ELR (cell line): ENCODE results near the gene CREB5.

Experiments used
- DNase-seq: peaks from one replicate; pipeline ENCODE4 v3.0.0-alpha.2; 2015; ENCODE audit warnings: low read depth

The CREB5 gene

GRCh38 chr7:28711114-28711513 is 298.8 kb downstream of the CREB5 start:
- no peak for DNase-seq

DNA sequence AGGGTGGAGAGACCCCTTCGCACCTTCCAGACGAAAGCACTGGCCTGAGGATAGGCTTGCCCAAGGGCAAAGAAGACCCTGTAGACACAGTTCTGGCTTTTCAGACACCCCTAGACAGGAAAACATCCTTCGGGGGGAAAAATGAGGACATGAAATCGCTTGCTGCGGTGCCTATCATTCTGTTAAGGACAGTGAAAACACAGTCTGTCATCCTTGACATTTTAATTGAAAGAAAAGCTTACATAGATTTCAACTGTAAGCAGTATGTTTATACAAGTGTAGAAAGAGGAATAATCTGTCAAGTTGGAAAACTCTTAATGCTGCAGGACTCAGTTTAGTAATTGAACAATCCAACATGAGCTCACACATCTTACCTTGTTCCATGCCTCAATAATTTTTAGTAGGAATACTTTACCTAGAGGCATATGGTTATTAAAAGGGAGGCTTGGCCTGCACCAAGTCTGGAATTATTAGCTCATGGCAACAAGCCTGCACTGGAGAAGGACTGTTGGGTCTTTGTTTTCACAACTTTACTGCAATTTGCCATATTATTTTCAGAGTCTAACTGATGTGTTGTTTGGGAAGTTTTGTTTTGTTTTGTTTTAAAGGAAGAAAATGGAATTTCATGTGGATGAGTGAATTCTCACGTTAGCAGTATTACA is 302.3 kb downstream of the CREB5 start:
- no peak for DNase-seq

- DNase-seq: no peak
Observed at GRCh38 chr7:28717445-28718054, 305.2 kb downstream of the CREB5 start.

DNA sequence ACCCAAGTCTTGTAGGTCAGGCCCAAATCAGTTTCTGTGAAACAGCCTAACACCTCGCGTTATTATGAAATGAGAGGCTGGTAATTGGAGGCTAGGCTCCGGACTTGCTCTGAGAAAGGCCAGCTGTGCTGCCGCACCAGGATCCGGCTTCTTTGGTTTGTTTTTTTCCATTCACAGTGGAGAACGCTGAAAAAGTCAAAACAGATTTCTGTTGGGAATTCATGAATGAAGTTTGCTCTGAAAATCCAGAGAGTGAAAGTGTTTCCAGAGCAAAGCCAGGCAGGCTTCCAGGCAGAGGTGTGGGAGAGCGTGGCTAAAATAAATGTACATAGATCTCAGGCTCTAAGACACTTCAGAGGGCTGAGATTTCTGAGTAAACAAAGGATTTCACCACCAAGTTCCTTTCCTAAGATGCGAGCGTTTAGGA is 305.8 kb downstream of the CREB5 start:
- no peak for DNase-seq

- DNase-seq: no peak
Observed at GRCh38 chr7:28718545-28718944, 306.2 kb downstream of the CREB5 start.

DNA sequence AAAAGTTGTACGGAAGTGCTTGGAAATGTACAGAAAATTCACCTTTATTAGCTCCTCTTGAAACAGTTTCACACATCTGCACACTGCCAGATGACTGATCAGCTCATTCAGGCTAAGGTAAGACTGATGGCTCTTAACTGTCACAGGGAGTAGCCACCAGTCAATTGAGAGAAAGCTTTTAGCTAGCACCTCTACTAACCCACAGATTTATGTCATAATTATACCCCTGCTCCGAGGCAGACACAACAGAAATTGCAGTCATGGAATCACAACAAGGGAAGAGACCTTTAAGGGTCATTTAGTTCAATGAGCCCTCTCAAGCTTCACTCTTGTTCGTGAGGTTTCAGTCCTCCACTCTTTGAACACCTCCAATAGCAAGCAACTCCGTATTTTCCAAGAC is 310.4 kb downstream of the CREB5 start:
- no peak for DNase-seq

DNA sequence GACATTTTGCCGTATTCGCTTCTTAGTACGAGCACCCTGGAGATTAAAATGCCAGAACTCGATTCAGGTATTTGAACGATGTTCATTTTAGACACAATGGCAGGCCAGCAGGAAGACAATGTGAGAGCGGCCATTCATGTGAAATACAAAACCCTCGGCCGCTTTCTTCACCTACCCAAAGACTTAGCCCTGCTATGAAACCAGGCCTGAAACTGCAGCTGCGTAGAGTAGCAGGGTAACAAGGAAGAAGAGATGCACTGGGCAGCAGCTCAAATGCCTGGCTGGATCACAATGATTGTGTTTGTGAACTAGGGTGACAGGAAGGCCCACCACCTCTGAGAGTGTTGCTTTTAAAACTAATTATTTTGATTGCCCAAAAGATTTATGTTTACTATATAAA is 311.0 kb downstream of the CREB5 start:
- DNase-seq: no peak

DNA sequence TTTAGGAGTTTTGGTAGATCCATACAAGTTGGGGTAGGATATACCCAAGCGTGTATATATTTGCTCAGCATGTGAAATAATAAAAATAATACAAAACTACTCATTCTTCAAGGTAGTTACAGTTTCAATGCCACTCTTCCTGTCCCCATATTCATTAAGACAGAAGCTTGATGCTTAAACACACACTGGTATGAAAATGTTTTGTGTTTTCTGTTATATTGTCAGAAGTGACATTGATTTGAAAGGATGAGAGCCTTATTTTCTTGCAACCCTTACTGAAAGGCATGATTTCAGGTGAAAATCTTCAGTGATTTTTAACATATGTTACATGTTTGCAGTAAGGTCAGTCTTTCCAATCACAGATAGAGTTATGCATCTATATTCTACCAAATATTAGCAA is 312.2 kb downstream of the CREB5 start:
- no peak for DNase-seq

DNA sequence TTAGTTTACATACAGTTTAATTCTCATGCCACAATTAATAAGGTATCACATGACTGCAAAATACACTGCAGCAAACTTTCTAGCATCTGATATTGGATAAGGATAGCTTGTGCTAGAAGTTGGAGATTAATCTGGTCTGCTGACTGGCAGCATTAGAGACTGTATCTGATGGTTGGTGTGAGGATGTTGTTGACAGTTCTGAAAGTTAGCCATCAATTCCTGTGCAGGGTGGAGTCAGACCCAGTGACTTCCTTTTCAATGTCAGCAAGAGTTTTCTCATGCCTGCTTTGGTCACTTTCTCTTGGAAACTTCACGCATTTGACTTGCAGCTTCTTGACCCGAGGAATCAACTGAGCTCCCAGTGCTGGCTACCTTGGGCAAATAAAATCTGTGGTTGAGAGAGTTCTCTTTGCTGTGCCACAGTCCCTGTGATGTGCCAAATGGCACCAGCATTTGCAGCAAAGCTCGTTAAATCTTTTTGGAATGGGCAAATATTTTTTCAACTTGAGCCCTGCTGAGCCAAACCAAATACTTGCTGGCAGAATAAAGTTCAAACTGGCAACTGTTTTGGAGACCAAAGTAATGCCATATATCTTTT is 312.8 kb downstream of the CREB5 start:
- no peak for DNase-seq

GRCh38 chr7:28725911-28726310 is 313.6 kb downstream of the CREB5 start:
- DNase-seq: no peak

- no peak for DNase-seq
Observed at GRCh38 chr7:28726555-28726954, 314.2 kb downstream of the CREB5 start.

DNA sequence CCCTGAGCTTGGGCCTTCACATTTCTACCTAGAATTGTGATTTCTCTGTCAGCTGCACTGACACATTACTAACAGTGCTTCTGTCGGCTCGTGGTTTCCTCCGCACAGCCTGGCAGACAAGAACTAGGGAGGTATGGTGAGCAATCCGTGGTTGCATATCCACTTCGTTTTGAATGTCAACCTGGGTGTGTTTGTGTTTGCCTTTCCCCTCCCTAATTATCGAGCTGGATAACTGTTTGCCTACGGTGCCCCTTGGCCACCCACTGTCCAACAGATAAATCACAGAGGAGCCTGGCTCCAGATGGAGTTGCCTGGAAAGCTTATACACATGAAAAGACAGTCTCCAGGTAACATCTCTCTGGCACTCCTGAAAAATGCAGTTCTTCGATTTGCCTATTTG is 317.0 kb downstream of the CREB5 start:
- DNase-seq: no peak

- DNase-seq: no peak
Observed at GRCh38 chr7:28729727-28730126, 317.4 kb downstream of the CREB5 start.

- peak; percentile 36 for DNase-seq
Observed at GRCh38 chr7:28731092-28731658, 318.9 kb downstream of the CREB5 start.

GRCh38 chr7:28732071-28732869 is 320.0 kb downstream of the CREB5 start:
- DNase-seq: peak; percentile 31

GRCh38 chr7:28733035-28733434 is 320.7 kb downstream of the CREB5 start:
- no peak for DNase-seq

DNA sequence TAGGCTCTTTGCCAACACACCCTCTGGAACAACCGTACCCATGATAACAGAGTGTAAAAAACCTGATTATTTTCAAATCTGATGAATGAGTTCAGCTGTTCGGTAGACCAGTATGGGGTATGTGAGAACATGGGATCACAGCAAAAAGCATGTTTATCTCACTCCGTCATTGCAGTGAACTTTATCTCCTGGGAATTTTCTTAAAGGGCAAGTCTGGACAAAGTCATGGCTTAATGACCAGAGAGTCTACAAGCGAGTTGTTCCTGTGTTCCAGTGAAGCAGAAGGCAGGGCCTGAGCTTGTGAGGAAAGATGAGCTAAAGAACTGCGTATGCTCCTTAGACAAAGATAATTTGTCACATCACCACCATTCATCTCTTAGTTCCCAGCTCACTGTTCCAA is 326.1 kb downstream of the CREB5 start:
- no peak for DNase-seq

DNA sequence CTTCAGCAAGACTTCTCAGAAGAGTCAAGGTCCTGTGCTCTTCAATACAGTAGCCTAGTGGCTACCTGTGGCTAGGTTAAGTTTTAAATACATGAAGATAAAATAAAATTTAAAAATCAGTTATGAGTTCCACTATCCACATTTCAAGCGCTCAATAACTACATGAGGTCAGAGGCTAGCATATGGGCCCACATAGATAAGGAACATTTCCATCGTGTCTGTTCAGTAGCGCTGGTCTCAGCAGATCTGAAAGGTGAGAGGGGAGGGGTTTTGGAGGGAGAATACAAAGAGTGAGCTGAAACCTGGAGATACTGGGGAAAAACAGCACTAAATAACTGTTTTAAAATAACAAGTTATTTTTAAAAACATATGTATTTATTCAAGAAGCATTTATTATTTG is 326.8 kb downstream of the CREB5 start:
- DNase-seq: no peak

- no peak for DNase-seq
Observed at GRCh38 chr7:28739826-28740225, 327.5 kb downstream of the CREB5 start.

GRCh38 chr7:28744951-28745350 is 332.6 kb downstream of the CREB5 start:
- no peak for DNase-seq

DNA sequence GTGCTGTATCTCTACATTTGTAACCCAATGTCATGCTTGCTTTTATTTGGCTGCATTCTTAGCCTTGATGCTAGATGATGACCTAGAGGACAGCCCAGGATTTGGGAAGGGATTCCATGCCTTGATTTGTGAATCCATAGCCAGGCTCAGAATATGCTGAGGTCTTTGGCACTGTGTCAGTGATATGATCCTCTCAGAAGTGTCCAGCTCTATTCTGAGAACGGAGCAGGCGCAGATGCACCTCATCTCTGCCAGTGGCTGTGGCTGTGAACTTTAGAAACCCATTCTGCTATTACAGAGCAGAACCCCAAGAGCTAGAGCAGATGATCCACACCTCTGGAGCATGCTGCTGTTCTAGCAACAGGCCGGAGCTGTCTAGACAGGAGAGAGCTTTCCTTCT is 333.0 kb downstream of the CREB5 start:
- DNase-seq: no peak

GRCh38 chr7:28747404-28747803 is 335.1 kb downstream of the CREB5 start:
- DNase-seq: no peak

- DNase-seq: no peak
Observed at GRCh38 chr7:28747854-28748253, 335.5 kb downstream of the CREB5 start.
